HG03064 (cell line): ENCODE data around the gene RBCK1.
"Not testable (repeated sequence)": the region's sequence is repeated elsewhere in the genome, so short reads cannot be mapped to it uniquely, and the experiment has no call there.

Experiments
- ATAC-seq: cut with Tn5 transposase; IDR thresholded peaks from one replicate; pipeline ENCODE4 v1.9.1; 2021; ENCODE audit warnings: low read depth; ENCODE audit not compliant: unreplicated experiment

The RBCK1 gene

DNA sequence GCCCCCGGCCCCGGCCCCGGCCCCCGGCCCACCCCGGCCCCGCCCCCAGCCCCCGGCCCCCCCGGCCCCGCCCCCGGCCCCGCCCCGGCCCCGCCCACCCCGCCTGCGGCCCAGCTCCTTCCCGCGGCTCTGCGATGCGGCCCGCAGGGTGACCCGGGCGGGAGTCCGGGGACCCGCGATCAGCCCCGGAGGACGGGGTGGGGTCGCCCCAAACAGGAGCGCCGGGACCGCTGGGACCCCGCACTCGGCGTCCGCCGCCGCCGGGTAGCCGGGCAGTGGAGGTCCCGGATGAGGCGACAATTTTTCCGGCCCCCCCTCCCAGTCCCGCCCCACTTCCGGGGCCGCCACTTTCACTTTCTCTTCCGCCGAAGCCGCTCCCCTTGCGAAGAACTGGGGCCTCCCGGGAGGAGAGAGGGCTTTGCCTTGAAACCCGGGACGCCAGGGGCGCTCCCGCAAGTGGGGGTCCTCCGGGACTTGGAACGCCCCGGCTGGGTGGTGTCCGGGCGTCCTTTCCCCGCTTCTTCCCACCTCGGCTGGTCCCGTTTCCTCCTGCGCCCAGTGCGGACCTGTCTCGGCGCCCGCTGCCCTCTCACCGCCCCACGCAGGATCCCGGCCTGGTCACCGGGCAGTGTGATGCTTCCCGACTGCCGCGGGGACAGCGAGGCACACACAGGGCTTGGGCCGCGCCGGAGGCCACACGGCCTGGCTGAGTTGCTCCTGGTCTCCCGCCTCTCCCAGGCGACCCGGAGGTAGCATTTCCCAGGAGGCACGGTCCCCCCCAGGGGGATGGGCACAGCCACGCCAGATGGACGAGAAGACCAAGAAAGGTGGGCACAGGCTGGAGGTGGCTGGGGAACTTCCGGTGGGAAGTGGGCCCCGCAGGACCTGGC, at the start of gene RBCK1:
Gene RBCK1, plus strand, starts transcription at position 347 of the 890 bp plus-strand sequence. Its CDS starts 459 bp downstream, at position 806.
- peak; percentile 64 for ATAC-seq

DNA sequence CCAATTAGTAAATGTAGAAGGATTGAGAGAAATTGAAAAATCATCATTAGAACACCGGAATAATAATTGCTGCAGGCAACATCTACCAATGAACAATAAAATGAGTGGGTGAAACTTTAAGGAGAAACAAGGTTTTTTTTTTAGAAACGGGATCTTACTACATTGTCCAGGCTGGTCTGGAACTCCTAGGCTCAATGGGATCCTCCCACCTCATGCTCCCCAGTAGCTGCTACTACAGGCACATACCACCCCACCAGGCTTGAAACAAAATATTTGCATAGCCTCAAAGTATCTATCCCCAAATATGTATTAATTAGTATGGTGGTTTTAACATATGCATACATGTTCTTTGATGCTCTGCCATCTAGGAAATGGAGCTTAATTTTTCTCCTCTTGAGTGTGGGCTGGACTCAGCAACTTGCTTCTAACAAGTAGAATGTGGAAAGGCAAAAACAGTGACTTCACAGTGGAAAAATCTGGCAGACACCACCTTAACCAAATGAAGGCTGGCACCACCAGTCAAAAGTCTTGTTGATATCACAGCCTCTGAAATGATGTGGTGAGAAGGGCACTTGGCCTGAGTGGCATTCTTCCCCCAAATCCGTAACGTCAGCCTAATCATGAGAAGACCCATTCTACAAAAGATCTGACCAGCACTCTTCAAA, 49.1 kb upstream of the RBCK1 start:
- ATAC-seq: no peak

DNA sequence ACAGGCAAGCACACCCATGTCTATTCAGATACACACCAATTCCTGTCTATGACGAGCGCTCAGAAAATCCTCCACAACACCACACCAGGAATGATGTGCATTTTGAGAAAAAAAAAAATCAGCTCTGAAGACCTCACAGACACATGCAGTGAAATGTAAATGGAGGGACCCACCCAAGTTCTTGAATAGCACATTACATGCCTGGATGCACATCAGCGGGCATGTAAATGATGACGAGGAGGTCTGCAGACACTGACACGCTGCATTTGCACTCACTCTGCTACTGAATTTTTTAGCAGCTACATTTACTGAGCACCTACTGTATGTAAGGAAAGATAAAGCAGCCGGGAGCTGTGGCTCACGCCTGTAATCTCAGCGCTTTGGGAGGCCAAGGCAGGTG, 46.5 kb upstream of the RBCK1 start:
- no peak for ATAC-seq

DNA sequence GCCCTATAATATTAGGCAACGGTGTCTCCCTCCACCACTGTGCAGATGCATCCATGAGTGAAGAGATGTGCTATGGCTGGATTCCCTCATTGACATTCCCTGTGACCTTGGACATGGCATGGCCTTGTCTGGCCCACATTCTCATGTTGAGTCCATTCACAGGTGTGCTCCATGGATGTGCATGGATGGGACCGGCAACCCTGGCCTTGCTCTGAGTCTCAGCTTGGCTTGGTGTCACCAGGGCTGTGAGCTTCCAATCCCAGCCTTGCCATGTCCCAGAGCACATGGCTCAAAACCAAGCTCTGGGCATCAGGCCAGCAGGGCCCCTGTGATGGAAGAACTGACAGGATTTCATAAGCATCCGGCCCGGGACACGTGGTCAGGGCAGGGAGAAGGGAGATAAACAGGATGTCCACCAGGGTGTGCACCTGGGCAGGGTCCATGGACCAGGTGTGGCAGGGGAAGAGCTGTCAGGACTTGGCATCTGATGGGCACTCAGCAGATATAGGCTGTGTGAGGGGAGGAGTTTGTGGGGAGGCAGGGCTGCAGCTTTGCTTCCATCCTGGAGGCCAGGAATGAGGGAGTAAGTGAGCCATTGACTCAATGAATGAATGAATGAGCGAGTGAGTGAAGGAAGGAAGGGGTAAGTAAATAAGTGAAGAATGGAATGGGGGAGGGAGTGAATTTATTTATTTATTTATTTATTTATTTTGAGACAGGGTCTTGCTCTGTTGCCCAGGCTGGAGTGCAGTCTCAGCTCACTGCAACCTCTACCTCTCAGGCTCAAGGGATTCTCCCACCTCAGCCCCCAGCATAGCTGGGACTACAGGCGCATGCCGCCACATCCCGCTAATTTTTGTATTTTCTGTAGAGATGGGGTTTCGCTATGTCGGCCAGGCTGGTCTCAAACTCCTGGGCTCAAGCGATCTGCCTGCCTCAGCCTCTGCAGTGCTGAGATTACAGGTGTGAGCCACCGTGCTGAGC, 45.5 kb upstream of the RBCK1 start:
- no peak for ATAC-seq

DNA sequence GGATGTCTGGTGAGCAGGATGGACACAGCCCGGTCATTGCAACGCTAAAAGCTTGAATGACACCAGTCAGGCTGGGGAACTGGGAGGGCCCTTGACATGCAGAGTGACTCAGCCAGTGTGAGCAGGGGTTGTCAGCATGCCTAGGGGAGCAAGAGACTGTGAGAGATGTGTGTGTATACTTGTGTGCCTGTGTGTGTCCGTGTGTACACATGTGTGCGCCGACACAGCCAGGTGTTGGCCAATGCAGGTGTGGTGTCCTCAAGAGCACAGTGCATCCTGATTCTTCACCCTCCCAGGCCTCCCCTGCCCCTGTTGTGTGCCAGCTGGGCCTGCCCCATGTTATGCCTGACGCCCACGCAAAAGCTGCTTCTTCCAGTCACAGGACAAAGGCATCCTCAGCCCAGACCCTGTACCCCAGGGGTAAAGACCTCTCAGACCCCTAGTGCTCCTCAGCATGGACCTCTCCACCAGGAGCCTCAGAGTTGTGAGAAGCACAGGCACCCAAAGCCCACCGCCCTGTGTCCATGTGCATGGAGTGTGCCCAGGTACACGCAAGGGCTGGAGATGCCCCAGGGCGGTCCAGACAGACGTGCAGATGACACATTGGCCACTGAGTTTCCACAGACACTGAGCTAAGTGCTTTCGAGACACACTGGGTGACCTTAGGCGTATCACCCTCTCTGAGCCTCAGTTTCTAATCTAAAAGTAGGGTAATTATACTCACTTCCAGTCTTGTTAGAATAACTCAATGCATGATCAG, 44.6 kb upstream of the RBCK1 start:
- no peak for ATAC-seq

DNA sequence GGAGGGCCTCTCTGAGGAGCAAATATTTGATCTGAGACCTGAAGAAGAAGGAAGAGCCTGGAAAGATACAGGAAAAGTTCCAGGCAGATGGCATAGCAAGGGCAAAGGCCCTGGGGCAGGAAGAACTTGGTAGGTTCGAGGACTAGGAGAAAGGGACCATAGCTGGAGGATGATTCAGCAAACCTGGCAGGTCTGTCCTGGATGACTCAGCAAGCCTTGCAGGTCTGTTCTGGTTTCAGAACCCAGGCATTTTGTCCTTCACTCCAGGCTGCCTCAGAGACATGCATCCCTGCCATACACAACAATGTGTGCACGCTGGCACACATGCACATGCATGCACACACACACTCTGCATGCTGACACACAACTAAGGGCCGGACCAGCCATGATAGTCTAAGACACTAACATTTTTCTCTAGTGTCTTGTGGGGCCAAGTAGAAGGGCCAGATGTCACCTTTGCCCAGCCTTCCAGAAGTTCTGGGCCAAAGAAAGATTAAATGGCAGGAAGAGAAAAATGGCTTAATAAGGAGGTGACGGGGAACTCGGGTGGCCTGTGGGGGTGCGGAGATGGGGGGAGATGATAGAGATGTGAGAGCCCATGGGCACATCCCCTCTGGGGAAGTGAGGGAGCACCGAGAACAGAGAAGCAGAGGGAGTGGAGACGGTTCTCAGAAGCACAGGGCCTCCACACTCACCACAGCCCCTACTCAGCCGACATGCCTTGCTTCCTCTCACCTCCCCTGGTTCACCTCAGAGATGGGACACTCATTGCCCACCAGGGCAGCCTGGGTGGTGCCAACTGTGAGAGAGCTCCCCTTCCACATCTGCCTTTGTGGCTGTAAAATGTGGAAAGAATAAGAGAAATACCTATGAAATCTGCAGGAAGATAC, 42.9 kb upstream of the RBCK1 start:
- no peak for ATAC-seq

DNA sequence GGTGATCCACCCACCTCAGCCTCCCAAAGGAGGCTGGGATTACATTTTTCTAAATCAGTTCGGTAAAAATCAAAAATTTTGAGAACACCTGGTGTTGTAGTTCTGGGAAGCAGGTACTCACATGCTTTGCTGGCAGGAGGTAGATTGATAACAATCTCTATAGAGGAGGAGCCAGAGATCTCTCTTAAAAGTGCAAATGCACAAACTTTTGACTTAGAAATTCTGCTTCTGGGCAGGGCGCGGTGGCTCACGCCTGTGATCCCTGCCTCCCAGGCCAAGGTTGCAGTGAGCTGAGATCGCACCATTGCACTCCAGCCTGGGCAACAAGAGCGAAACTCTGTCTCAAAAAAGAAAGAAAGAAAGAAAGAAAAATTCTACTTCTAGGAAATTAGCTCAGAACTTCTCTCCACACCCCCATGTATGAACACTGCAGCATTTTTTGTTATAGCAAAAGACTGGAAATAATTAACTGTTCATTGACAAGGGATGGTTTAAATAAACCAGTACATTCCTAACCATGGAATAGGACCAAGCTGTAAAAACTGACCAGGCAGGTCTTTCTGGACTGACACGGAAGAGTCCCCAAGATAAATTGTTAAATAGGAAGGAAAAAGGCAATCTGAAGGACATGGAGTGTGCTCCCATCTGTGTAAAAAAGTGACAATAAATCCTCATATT, 41.9 kb upstream of the RBCK1 start:
- ATAC-seq: no peak

DNA sequence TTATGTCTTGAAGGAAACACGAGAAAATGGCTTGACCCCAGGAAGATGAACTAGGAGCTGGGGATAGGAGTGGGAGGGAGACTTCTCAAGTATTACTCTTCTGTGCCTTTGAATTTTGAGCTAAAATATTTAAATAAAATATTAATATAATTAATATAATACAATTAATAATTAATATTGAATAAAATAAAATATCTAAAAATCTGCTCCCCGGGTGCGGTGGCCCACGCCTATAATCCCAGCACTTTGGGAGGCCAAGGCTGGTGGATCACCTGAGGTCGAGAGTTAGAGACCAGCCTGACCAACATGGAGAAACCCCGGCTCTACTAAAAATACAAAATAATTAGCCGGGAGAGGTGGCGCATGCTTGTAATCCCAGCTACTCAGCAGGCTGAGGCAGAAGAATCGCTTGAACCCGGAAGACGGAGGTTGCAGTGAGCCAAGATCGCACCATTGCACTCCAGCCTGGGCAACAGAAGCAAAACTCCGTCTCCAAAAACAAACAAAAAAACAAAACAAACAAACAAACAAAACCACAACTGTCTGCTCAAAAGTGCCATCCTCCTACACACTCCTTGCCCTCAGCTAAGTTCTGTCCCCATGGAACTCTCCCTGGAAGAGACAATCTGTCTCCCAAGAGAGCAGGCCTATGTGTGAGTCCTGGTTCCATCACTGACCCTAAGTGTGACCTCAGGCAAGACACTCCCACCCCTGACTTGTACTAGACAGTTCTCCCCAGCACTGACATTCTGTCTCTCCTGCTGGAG, 41.2 kb upstream of the RBCK1 start:
- no peak for ATAC-seq

DNA sequence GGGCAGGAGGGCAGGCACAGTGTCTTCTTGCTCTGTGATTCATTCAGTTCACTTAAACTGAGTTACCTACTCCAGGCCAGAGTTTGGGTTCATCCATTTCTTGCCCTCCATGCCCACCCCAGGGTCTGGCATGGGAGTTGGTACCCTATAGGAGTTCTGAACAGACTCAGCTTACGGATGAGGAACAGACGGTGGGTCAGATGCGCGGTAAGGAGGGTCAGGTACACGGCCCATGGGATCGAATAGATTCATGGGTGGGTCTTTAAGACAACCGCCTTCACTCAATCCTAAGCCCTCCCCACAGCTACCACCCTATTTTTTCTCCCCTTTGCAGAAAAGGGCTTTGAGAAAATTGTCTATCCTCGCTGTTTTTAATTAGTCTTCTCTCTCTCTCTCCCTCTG, 40.6 kb upstream of the RBCK1 start:
- no peak for ATAC-seq

DNA sequence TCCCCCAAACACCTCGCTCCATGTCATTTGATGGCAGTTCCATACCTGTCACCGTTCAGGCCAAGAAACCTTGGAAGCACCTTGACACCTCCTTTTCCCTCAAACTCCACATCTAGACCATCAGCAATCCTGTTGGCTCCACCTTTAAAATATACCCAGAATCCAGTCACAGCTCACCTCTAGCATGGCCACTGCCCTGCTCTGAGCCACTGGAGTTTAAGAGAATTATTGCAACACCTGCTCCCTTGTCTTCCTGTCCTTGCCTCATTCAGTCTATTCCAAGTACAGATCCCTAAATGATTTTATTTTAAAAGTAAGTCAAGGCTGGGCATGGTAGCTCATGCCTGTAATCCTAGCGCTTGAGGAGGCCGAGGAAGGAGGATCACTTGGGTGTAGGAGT, 39.2 kb upstream of the RBCK1 start:
- ATAC-seq: no peak

DNA sequence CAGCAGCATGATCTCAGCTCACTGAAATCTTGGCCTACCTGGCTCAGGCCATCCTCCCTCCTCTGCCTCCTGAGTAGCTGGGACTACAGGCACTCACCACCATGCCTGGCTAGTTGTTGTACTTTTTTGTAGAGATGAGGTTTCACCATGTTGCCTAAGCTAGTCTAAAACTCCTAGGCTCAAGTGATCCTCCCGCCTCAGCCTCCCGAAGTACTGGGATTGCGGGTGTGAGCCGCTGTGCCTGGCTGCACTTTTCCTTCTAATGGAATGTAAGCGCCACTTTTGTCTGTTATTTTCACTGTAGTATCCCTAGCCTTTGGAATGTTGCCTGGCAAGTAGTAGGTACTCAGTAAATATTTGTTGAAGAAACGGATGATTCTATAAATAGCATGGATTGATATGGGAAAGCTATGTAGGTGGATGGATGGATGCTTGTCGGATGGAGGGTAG, 37.9 kb upstream of the RBCK1 start:
- no peak for ATAC-seq

DNA sequence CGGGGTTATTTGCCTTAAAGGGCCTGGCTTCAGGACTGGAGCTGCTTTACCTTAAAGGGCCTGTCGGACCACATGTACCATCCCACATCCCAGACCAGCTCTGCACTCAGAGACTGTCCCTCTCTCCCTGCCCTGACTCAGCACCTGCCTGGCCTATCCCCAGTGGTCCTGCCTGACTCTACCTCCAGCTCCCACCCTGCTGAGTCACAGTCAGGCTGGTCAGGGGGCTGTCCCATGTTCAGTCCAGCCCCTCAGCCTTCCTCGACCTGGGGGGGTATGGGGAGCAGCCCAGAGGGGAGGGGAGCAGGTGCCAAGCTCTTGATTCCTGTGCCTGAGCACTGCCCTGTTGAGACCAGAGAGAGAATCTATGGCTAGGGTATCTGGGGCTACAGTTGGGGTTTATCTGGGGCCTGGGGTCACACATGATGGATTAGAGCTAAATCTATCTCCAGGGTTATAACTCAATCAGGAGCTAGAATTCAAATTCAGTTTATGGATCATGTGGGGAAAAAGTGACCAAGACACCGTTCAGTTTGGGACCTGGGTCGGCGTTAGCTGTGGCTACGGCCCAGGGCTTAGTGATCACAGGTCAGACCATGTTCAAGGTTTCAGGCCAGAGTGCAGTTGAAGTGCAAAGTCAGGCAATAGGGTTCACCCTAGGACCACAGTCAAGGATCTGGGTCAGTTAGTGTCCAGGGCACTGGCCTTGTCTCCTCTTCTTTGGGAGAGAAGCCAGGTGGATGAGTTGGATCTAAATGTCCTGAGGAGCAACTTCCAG, 36.9 kb upstream of the RBCK1 start:
- no peak for ATAC-seq

DNA sequence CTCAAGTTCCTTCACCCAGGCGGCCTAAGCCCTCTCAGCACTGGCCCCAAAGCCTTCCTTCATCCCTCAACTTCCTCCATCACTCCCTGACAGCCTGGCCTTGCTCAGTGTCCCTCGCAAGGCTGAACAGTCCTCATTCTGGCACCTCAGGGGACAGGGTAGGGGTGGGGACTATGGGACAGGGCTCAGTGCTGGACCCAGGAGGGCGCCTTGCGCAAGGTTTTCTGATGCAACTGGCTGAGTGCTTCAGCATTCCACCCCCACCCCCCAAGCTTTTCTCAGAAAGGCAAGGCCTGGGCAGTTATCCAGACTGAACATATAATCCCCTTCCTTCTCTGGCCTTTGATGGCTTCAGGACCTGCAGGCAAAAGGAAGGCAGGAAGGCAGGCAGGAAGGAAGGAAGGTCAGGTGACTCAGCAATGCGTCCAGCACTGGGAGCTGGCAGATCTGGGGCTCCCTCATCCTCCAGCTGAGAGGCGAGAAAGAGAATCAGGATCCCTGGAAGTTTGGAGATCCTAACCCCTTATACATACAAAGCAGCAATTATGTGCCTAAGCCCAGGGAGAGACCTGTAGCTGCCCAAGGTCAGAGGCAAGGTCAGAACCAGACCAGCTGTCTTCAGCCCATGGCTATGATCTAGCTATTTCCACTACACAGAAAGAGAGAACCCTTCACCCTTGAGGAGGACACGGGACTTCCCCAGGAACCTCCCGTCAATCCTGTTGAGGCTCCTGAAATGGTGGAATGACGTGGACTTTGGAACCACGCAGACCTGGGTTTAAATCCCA, 36.1 kb upstream of the RBCK1 start:
- ATAC-seq: no peak

DNA sequence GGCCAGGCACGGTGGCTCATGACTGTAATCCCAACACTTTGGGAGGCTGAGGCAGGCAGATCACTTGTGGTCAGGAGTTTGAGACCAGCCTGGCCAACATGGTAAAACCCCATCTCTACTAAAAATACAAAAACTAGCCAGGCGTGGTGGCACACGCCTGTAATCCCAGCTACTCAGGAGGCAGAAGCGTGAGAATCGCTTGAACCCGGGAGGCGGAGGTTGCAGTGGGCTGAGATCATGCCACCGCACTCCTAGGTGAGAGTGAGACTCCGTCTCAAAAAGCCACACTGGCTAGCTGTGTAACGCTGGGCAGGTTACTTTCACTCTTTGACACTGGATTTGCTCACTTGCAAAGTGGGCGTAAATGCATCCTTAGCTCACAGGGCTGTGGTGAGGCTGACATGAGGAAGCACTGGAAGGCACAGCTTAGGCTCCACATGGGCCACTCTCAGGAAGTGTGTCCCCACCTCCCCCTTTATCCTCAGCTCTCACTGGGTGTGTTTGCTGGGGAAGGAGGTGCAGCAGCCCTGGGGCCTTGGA, 35.5 kb upstream of the RBCK1 start:
- ATAC-seq: not testable (repeated sequence)

DNA sequence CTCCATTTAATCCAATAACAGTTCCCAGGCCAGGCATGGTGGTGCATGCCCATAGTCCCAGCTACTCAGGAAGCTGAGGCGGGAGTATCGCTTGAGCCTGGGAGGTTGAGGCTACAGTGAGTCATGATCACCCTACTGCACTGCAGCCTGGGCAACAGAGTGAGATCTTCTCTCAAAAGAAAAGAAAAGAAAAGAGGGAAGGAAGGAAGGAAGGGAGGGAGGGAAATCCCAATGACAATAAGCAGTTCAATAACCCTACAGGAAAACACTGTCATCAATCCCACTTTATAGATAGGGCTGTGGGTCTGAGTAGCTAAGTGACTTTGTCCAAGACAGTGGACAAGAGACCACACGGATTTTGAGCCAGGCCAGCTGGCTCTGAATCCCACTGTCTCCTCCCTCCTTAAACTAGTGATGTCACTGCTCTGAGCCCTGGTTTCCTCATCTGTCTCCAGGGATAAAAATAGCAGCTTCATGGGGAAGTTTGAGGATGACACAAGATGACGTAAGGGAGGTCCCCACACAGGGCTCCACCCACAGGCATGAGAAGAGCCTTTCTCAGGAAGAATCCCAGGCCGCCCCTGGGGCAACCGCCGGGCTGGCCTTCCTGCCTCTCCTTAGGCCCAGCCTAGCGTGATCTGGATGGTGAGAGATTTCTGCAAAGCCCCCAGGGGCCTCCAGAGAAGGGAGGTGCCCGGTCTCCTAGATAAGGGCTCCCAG, 34.8 kb upstream of the RBCK1 start:
- no peak for ATAC-seq
